RWPE1 (cell line): ENCODE results near the gene TRIM39.

ENCODE experiments used
- CTCF ChIA-PET: fragments of 350-600 bp; sonication (Branson Sonifier 250); formaldehyde crosslinking; extraction: SDS; loops from one replicate; lab custom pipeline; 2021; lab: Yijun Ruan, JAX
- POLR2A ChIA-PET: fragments of 400-600 bp; formaldehyde crosslinking; extraction: SDS; loops from one replicate; lab custom pipeline; 2020; ENCODE audit warnings: antibody characterized with exemption; ENCODE audit not compliant: low non-redundant PET; lab: Yijun Ruan, JAX
- DNase-seq: peaks from one replicate; pipeline ENCODE4 v3.0.0; 2012; ENCODE audit warnings: low spot score
- H3K27ac ChIP-seq: fragments of 450-650 bp; 2 replicates; pipeline ENCODE4 v1.5.1; 2017
- TF ChIP-seq, protein P1 (sequence below): fragments of 450-650 bp; conservative IDR thresholded peaks from 2 replicates; pipeline ENCODE4 v1.5.1; 2017; ENCODE audit warnings: low read depth, mild to moderate bottlenecking

The TRIM39 gene

GRCh38 chr6:30378290-30378937, 51.7 kb downstream of the TRIM39 start:
- no peak overlapping the region for H3K27ac ChIP-seq
- ChIA-PET POLR2A (no interaction called here), CTCF (no interaction called here)
- DNase-seq = peak; percentile 59
- TF ChIP-seq, protein P1, sequence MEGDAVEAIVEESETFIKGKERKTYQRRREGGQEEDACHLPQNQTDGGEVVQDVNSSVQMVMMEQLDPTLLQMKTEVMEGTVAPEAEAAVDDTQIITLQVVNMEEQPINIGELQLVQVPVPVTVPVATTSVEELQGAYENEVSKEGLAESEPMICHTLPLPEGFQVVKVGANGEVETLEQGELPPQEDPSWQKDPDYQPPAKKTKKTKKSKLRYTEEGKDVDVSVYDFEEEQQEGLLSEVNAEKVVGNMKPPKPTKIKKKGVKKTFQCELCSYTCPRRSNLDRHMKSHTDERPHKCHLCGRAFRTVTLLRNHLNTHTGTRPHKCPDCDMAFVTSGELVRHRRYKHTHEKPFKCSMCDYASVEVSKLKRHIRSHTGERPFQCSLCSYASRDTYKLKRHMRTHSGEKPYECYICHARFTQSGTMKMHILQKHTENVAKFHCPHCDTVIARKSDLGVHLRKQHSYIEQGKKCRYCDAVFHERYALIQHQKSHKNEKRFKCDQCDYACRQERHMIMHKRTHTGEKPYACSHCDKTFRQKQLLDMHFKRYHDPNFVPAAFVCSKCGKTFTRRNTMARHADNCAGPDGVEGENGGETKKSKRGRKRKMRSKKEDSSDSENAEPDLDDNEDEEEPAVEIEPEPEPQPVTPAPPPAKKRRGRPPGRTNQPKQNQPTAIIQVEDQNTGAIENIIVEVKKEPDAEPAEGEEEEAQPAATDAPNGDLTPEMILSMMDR = no peak

DNA sequence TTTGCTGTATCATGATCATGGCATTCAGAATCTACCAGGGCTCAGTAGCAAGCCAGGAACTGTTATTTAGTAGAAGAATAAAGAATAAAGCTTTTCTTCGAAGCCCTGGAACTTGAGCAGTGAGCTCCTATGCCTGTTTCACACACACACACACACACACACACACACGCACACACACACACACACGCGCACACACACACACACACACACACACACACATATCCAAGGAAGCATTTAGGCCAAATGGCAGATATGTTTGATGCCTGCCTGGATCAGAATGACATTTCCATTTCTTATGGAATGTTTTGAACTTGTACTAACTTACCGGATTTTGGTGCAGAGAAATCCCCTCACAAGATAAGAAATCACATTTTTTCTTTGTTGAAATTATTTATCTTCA, 53.7 kb downstream of the TRIM39 start:
- H3K27ac ChIP-seq = no peak overlapping the region
- TF ChIP-seq, protein P1 = no peak
- POLR2A ChIA-PET = no interaction called here
- DNase-seq = no peak
- CTCF ChIA-PET = no interaction called here

DNA sequence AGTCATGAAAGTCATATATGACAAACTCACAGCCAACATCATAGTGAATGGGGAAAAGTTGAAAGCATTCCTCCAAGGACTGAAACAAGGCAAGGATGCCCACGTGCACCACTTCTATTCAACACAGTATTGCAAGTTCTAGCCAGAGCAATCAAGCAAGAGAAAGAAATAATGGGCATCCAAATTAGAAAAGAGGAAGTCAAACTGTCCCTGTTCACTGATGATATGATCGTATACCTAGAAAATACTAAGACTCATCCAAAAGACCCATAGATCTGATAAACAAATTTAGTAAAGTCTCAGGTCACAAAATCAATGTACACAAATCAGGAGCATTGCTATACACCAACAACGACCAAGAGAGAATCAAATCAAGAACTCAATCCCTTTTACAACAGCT, 59.4 kb downstream of the TRIM39 start:
- TF ChIP-seq, protein P1 = no peak
- DNase-seq = no peak
- CTCF ChIA-PET = no interaction called here

DNA sequence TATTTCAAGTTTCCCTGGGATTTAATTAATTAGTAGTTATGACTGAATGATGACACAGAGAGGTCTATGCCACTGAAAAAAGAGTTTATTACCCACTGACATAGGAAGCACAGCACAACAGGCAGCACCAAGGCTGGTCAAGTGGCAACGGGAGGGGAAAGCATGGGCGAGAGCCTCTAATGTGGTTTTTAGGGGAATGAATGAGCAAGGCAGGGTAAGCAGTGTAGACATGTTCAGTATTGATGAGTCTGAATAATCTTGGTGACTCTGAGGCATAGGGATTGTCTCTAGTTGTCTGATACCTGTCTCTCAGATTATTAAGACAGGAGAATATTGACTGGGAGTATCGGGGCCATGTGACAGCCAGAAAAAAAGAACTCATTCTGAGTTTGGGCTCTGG, 64.5 kb downstream of the TRIM39 start:
- POLR2A ChIA-PET = no interaction called here
- no peak overlapping the region for H3K27ac ChIP-seq
- CTCF ChIA-PET = no interaction called here
- TF ChIP-seq, protein P1 = no peak
- DNase-seq = no peak

More for the DNA sequence above, 59.4 kb downstream of the TRIM39 start:
- no peak overlapping the region for H3K27ac ChIP-seq
- POLR2A ChIA-PET = no interaction called here
